Endometrium (tissue), 2 donors: ENCODE data around the gene SDR42E1.

Experiments used
- FAIRE-seq: peaks from 2 replicates; lab custom pipeline; 2012; peaks lifted over from hg19 to GRCh38; lab: Jason Lieb, UNC
- donor health status: control.
- donor health status: control.

SDR42E1 gene

GRCh38 chr16:81939164-81940056, 71.9 kb downstream of the SDR42E1 start:
- FAIRE-seq, result no peak
